ES-I3 (cell line): ENCODE results near the gene ETFRF1.

Experiments used
- H3K36me3 ChIP-seq: 2 replicates; pipeline ENCODE4 v1.6.1; 2013; ENCODE audit warnings: mild to moderate bottlenecking, low read length, control low read depth, moderate library complexity; ENCODE audit not compliant: insufficient read depth
- H3K4me1 ChIP-seq: 2 replicates; pipeline ENCODE4 v1.6.1; 2013; ENCODE audit warnings: mild to moderate bottlenecking, control low read depth, low read length; ENCODE audit not compliant: insufficient read depth
- H3K9ac ChIP-seq: 2 replicates; pipeline ENCODE4 v1.6.1; 2013; ENCODE audit warnings: low read depth, mild to moderate bottlenecking, low read length, moderate library complexity
- H3K9me3 ChIP-seq: 2 replicates; pipeline ENCODE4 v1.6.1; 2013; ENCODE audit warnings: mild to moderate bottlenecking, low read length, moderate library complexity; ENCODE audit not compliant: control insufficient read depth, insufficient read depth

The ETFRF1 gene

GRCh38 chr12:25194214-25194613 lies 823 bp upstream of the ETFRF1 start:
- peak overlapping the region; percentile 96; the same call in 1 of the 2 replicates for H3K9ac ChIP-seq
- no peaks in the 10 kb centered on the region for H3K9me3 ChIP-seq
- no peaks in the 10 kb centered on the region for H3K36me3 ChIP-seq
- 0 out of 2 replicates have a peak, but pooled peaks cover 7% of the 10 kb centered on the region for H3K4me1 ChIP-seq

- H3K9ac ChIP-seq: peak overlapping the region; percentile 96; the same call in 1 of the 2 replicates
- H3K36me3 ChIP-seq: no peaks in the 10 kb centered on the region
- 0 out of 2 replicates have a peak, but pooled peaks cover 7% of the 10 kb centered on the region for H3K4me1 ChIP-seq
- no peaks in the 10 kb centered on the region for H3K9me3 ChIP-seq
These were observed 348 bp upstream of the ETFRF1 start for GRCh38 chr12:25194722-25195055.

GRCh38 chr12:25197608-25198007 lies 2.6 kb downstream of the ETFRF1 start:
- Histone ChIP-seq H3K9me3 (no peaks in the 10 kb centered on the region), H3K36me3 (no peaks in the 10 kb centered on the region), H3K4me1 (0 out of 2 replicates have a peak, but pooled peaks cover 7% of the 10 kb centered on the region), H3K9ac (no peak overlapping the region)

- no peaks in the 10 kb centered on the region for H3K36me3 ChIP-seq
- 0 out of 2 replicates have a peak, but pooled peaks cover 7% of the 10 kb centered on the region for H3K4me1 ChIP-seq
- no peaks in the 10 kb centered on the region for H3K9me3 ChIP-seq
- no peak overlapping the region for H3K9ac ChIP-seq
These were observed 5.7 kb downstream of the ETFRF1 start for GRCh38 chr12:25200703-25201102.

- Histone ChIP-seq H3K9me3 (no peaks in the 10 kb centered on the region), H3K4me1 (no peaks in the 10 kb centered on the region), H3K36me3 (peaks cover 3% of the 10 kb centered on the region; the same call in 1 of the 2 replicates), H3K9ac (no peak overlapping the region)
These were observed 7.1 kb downstream of the ETFRF1 start for GRCh38 chr12:25202137-25202536.

GRCh38 chr12:25207411-25207810 lies 12.4 kb downstream of the ETFRF1 start:
- no peak overlapping the region for H3K9ac ChIP-seq
- H3K9me3 ChIP-seq: no peaks in the 10 kb centered on the region
- no peaks in the 10 kb centered on the region for H3K4me1 ChIP-seq
- peaks cover 4% of the 10 kb centered on the region; the same call in 1 of the 2 replicates for H3K36me3 ChIP-seq

- no peak overlapping the region for H3K9ac ChIP-seq
- H3K4me1 ChIP-seq: no peaks in the 10 kb centered on the region
- H3K36me3 ChIP-seq: peaks cover 4% of the 10 kb centered on the region; the same call in 1 of the 2 replicates
- no peaks in the 10 kb centered on the region for H3K9me3 ChIP-seq
These were observed 12.8 kb downstream of the ETFRF1 start for GRCh38 chr12:25207846-25208245.

GRCh38 chr12:25208554-25208953 lies 13.5 kb downstream of the ETFRF1 start:
- Histone ChIP-seq H3K4me1 (no peaks in the 10 kb centered on the region), H3K36me3 (peaks cover 4% of the 10 kb centered on the region; the same call in 1 of the 2 replicates), H3K9me3 (no peaks in the 10 kb centered on the region), H3K9ac (no peak overlapping the region)

- Histone ChIP-seq H3K9ac (no peak overlapping the region), H3K36me3 (no peaks in the 10 kb centered on the region), H3K4me1 (no peaks in the 10 kb centered on the region), H3K9me3 (no peaks in the 10 kb centered on the region)
These were observed 18.3 kb downstream of the ETFRF1 start for GRCh38 chr12:25213338-25213737.

- Histone ChIP-seq H3K4me1 (no peaks in the 10 kb centered on the region), H3K36me3 (peaks cover 8% of the 10 kb centered on the region; the same call in 1 of the 2 replicates), H3K9ac (no peak overlapping the region), H3K9me3 (no peaks in the 10 kb centered on the region)
These were observed 41.2 kb downstream of the ETFRF1 start for GRCh38 chr12:25236190-25236589.

GRCh38 chr12:25236626-25237025 lies 41.6 kb downstream of the ETFRF1 start:
- Histone ChIP-seq H3K4me1 (no peaks in the 10 kb centered on the region), H3K9me3 (no peaks in the 10 kb centered on the region), H3K36me3 (peaks cover 8% of the 10 kb centered on the region; the same call in 1 of the 2 replicates), H3K9ac (no peak overlapping the region)

GRCh38 chr12:25241167-25242020 lies 46.4 kb downstream of the ETFRF1 start:
- Histone ChIP-seq H3K36me3 (peaks cover 4% of the 10 kb centered on the region; the same call in 1 of the 2 replicates), H3K4me1 (no peaks in the 10 kb centered on the region)

GRCh38 chr12:25242981-25243679 lies 48.1 kb downstream of the ETFRF1 start:
- Histone ChIP-seq H3K9ac (no peak overlapping the region), H3K4me1 (no peaks in the 10 kb centered on the region), H3K36me3 (no peaks in the 10 kb centered on the region), H3K9me3 (no peaks in the 10 kb centered on the region)

More at GRCh38 chr12:25241167-25242020, 46.4 kb downstream of the ETFRF1 start:
- Histone ChIP-seq H3K9me3 (no peaks in the 10 kb centered on the region), H3K9ac (no peak overlapping the region)

GRCh38 chr12:25243680-25243990 lies 48.6 kb downstream of the ETFRF1 start:
- no peaks in the 10 kb centered on the region for H3K9me3 ChIP-seq
- H3K36me3 ChIP-seq: no peaks in the 10 kb centered on the region
- H3K9ac ChIP-seq: no peak overlapping the region
- H3K4me1 ChIP-seq: no peaks in the 10 kb centered on the region

GRCh38 chr12:25245491-25245890 lies 50.5 kb downstream of the ETFRF1 start:
- no peak overlapping the region for H3K9ac ChIP-seq
- H3K9me3 ChIP-seq: no peaks in the 10 kb centered on the region
- no peaks in the 10 kb centered on the region for H3K4me1 ChIP-seq
- H3K36me3 ChIP-seq: no peaks in the 10 kb centered on the region
